ENCODE results near the gene POTEG. TPM values are rescaled to one million over a fixed set of nuclear protein-coding genes. Genes with fewer than 3 reads are reported as not detected.
"Not testable (repeated sequence)": the region's sequence is repeated elsewhere in the genome, so short reads cannot be mapped to it uniquely, and the experiment has no call there.

The POTEG gene
- total RNA-seq, result not detected in 2 replicates

- H3K4me1 Mint-ChIP-seq; H3K9me3 Mint-ChIP-seq; DNase-seq; H3K27me3 Mint-ChIP-seq; H3K27ac Mint-ChIP-seq; H3K36me3 Mint-ChIP-seq (ENCODE audit: low read depth); H3K4me3 Mint-ChIP-seq; intact Hi-C loops (cut with micrococcal nuclease): not testable (repeated sequence)
Observed at GRCh38 chr14:19434241-19434640, at the start of gene POTEG. POTEG (minus strand) TSS chr14:19434341; CDS start chr14:19434289, 52 bp downstream.

- H3K27me3 Mint-ChIP-seq; DNase-seq; H3K4me1 Mint-ChIP-seq; intact Hi-C loops (cut with micrococcal nuclease); H3K36me3 Mint-ChIP-seq (ENCODE audit: low read depth); H3K27ac Mint-ChIP-seq; H3K9me3 Mint-ChIP-seq; H3K4me3 Mint-ChIP-seq: not testable (repeated sequence)
Observed at GRCh38 chr14:19482093-19482492, 48.0 kb upstream of the POTEG start.

GRCh38 chr14:19481421-19481820 is 47.3 kb upstream of the POTEG start:
- H3K9me3 Mint-ChIP-seq; H3K4me3 Mint-ChIP-seq; H3K27me3 Mint-ChIP-seq; H3K36me3 Mint-ChIP-seq (ENCODE audit: low read depth); intact Hi-C loops (cut with micrococcal nuclease); H3K4me1 Mint-ChIP-seq; DNase-seq; H3K27ac Mint-ChIP-seq: not testable (repeated sequence)

- H3K9me3 Mint-ChIP-seq; intact Hi-C loops (cut with micrococcal nuclease); H3K4me1 Mint-ChIP-seq; H3K27ac Mint-ChIP-seq; H3K27me3 Mint-ChIP-seq; H3K4me3 Mint-ChIP-seq; H3K36me3 Mint-ChIP-seq (ENCODE audit: low read depth); DNase-seq: not testable (repeated sequence)
Observed at GRCh38 chr14:19480491-19480890, 46.4 kb upstream of the POTEG start.

GRCh38 chr14:19445761-19446160 is 11.6 kb upstream of the POTEG start:
- H3K4me1 Mint-ChIP-seq; intact Hi-C loops (cut with micrococcal nuclease); H3K9me3 Mint-ChIP-seq; DNase-seq; H3K27me3 Mint-ChIP-seq; H3K36me3 Mint-ChIP-seq (ENCODE audit: low read depth); H3K27ac Mint-ChIP-seq; H3K4me3 Mint-ChIP-seq: not testable (repeated sequence)

- H3K4me1 Mint-ChIP-seq; intact Hi-C loops (cut with micrococcal nuclease); H3K36me3 Mint-ChIP-seq (ENCODE audit: low read depth); DNase-seq; H3K27ac Mint-ChIP-seq; H3K4me3 Mint-ChIP-seq; H3K9me3 Mint-ChIP-seq; H3K27me3 Mint-ChIP-seq: not testable (repeated sequence)
Observed at GRCh38 chr14:19439826-19440225, 5.7 kb upstream of the POTEG start.

GRCh38 chr14:19439219-19439618 is 5.1 kb upstream of the POTEG start:
- H3K4me3 Mint-ChIP-seq; H3K27ac Mint-ChIP-seq; H3K9me3 Mint-ChIP-seq; H3K27me3 Mint-ChIP-seq; H3K4me1 Mint-ChIP-seq; DNase-seq; intact Hi-C loops (cut with micrococcal nuclease); H3K36me3 Mint-ChIP-seq (ENCODE audit: low read depth): not testable (repeated sequence)

GRCh38 chr14:19437126-19437443 is 2.9 kb upstream of the POTEG start:
- H3K27ac Mint-ChIP-seq; H3K9me3 Mint-ChIP-seq; H3K4me3 Mint-ChIP-seq; intact Hi-C loops (cut with micrococcal nuclease); H3K27me3 Mint-ChIP-seq; H3K4me1 Mint-ChIP-seq; H3K36me3 Mint-ChIP-seq (ENCODE audit: low read depth); DNase-seq: not testable (repeated sequence)

- intact Hi-C loops (cut with micrococcal nuclease); H3K36me3 Mint-ChIP-seq (ENCODE audit: low read depth); H3K4me1 Mint-ChIP-seq; H3K27ac Mint-ChIP-seq; H3K4me3 Mint-ChIP-seq; H3K27me3 Mint-ChIP-seq; DNase-seq; H3K9me3 Mint-ChIP-seq: not testable (repeated sequence)
Observed at GRCh38 chr14:19436311-19437125, 2.4 kb upstream of the POTEG start.

GRCh38 chr14:19435852-19436251 is 1.7 kb upstream of the POTEG start:
- H3K9me3 Mint-ChIP-seq; H3K36me3 Mint-ChIP-seq (ENCODE audit: low read depth); H3K4me1 Mint-ChIP-seq; H3K27ac Mint-ChIP-seq; H3K27me3 Mint-ChIP-seq; H3K4me3 Mint-ChIP-seq; DNase-seq; intact Hi-C loops (cut with micrococcal nuclease): not testable (repeated sequence)

GRCh38 chr14:19434891-19435290 is 750 bp upstream of the POTEG start:
- H3K27ac Mint-ChIP-seq; intact Hi-C loops (cut with micrococcal nuclease); H3K9me3 Mint-ChIP-seq; H3K27me3 Mint-ChIP-seq; H3K4me1 Mint-ChIP-seq; H3K4me3 Mint-ChIP-seq; DNase-seq; H3K36me3 Mint-ChIP-seq (ENCODE audit: low read depth): not testable (repeated sequence)

- not testable (repeated sequence) for H3K4me1 Mint-ChIP-seq, DNase-seq
Observed at GRCh38 chr14:19433765-19434164, 376 bp downstream of the POTEG start.

GRCh38 chr14:19408519-19408918 is 25.6 kb downstream of the POTEG start:
- H3K9me3 Mint-ChIP-seq; intact Hi-C loops (cut with micrococcal nuclease); H3K4me3 Mint-ChIP-seq; H3K36me3 Mint-ChIP-seq (ENCODE audit: low read depth); H3K27ac Mint-ChIP-seq; H3K27me3 Mint-ChIP-seq; H3K4me1 Mint-ChIP-seq: not testable (repeated sequence)
- peak; percentile 45 for DNase-seq

More at GRCh38 chr14:19433765-19434164, 376 bp downstream of the POTEG start:
- H3K27ac Mint-ChIP-seq; intact Hi-C loops (cut with micrococcal nuclease); H3K9me3 Mint-ChIP-seq; H3K4me3 Mint-ChIP-seq; H3K36me3 Mint-ChIP-seq (ENCODE audit: low read depth); H3K27me3 Mint-ChIP-seq: not testable (repeated sequence)

- intact Hi-C loops (cut with micrococcal nuclease); H3K27ac Mint-ChIP-seq; DNase-seq; H3K27me3 Mint-ChIP-seq; H3K4me3 Mint-ChIP-seq; H3K9me3 Mint-ChIP-seq; H3K36me3 Mint-ChIP-seq (ENCODE audit: low read depth); H3K4me1 Mint-ChIP-seq: not testable (repeated sequence)
Observed at GRCh38 chr14:19402097-19402496, 32.0 kb downstream of the POTEG start.

GRCh38 chr14:19394727-19395126 is 39.4 kb downstream of the POTEG start:
- H3K36me3 Mint-ChIP-seq (ENCODE audit: low read depth); H3K27ac Mint-ChIP-seq; H3K4me3 Mint-ChIP-seq; H3K27me3 Mint-ChIP-seq; H3K4me1 Mint-ChIP-seq; H3K9me3 Mint-ChIP-seq; DNase-seq; intact Hi-C loops (cut with micrococcal nuclease): not testable (repeated sequence)

All from activated CD4-positive, alpha-beta T cell treated with anti-CD3 and anti-CD28 coated beads, Interleukin-2, amount 10 ng/mL, durations not matched to agents 24 days and 14 days (primary cell).